Activated naive CD8-positive, alpha-beta T cell treated with anti-CD3 and anti-CD28 coated beads for 36 hours (primary cell): Measurements from ENCODE around the gene KIF5A. TPM values are rescaled to one million over a fixed set of nuclear protein-coding genes. Genes with fewer than 3 reads are reported as not detected.
A peak's percentile ranks its signal among the peaks of the same experiment; 100 is the strongest.
"Not testable (repeated sequence)": the region's sequence is repeated elsewhere in the genome, so short reads cannot be mapped to it uniquely, and the experiment has no call there.

Source experiments
- DNase-seq: peaks from one replicate; pipeline ENCODE4 v3.0.0; 2021
- H3K27ac Mint-ChIP-seq: one replicate; pipeline ENCODE4 v1.8.0; 2022; ENCODE audit warnings: mild to moderate bottlenecking, moderate library complexity, mixed read lengths
- H3K27me3 Mint-ChIP-seq: one replicate; pipeline ENCODE4 v1.8.0; 2022; ENCODE audit warnings: mild to moderate bottlenecking, mixed read lengths
- H3K36me3 Mint-ChIP-seq: one replicate; pipeline ENCODE4 v1.8.0; 2021; ENCODE audit warnings: mild to moderate bottlenecking, mixed read lengths
- H3K4me1 Mint-ChIP-seq: one replicate; pipeline ENCODE4 v1.8.0; 2021; ENCODE audit warnings: mixed read lengths
- H3K4me3 Mint-ChIP-seq: one replicate; pipeline ENCODE4 v1.8.0; 2022; ENCODE audit warnings: mild to moderate bottlenecking, moderate library complexity, mixed read lengths
- H3K9me3 Mint-ChIP-seq: one replicate; pipeline ENCODE4 v1.8.0; 2022; ENCODE audit warnings: mixed read lengths
- total RNA-seq, 2 experiments: library from RNA; stranded (reverse); gene quantifications; one replicate each; pipeline ENCODE4 v1.2.3, GENCODE V29; 2021

Gene KIF5A
- total RNA-seq, 2 experiments from 2014 or later = 1.5 to 1.7 TPM

DNA sequence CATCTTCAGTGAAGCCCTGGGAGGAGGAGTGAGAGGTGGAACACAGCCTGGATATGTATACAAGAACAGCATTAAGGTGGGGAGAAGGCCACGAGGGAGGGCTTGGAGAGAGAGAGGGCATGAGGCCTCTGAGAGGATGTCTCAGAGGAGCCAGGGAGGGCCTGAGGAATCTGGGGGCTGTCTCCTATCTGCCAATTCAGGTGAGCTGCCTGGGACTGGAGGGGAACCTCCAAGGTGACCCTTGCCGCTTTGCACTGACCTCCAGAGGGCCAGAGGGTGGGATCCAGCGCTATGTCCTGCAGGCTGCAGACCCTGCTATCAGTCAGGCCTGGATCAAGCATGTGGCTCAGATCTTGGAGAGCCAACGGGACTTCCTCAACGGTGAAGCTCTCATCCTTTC is 65.8 kb downstream of the KIF5A start:
- no peak for DNase-seq
- Mint-ChIP-seq H3K27me3 (peaks cover 70% of the 10 kb centered on the region), H3K9me3 (no peaks in the 10 kb centered on the region), H3K36me3 (no peaks in the 10 kb centered on the region), H3K27ac (no peak overlapping the region), H3K4me3 (no peak overlapping the region), H3K4me1 (peaks cover 11% of the 10 kb centered on the region)

DNA sequence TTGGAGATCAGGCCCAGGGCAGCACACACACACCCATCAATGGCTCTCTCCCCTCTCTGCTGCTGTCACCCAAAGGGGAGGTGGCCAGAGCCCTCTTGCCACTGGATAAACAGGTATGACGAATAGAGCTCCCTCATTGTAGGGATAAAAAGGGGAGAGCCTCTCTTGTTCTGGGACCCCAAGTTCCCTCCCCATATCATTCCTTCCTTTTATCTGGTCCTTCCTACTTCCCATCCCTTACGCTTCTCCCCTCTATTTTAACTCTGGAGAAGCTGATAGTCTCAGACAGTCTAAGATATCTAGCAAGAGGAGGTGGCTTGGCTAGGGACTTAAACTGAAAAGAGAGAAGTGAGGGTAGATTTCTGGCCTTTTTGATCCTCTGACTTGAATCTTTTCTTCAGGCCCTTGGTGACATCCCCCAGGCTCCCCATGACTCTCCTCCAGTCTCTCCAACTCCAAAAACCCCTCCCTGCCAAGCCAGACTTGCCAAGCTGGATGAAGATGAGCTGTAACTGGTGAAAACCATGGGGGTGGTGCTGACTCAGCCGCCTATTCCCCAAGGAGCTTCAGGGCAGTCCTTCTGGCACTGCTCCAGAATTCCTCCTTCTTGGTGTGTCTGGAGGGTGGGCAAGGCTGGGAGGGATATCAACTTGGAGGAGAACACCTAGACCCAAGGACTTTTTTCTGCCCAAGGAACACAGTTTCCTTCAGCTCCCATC is 66.7 kb downstream of the KIF5A start:
- H3K36me3 Mint-ChIP-seq = no peaks in the 10 kb centered on the region
- DNase-seq = no peak
- H3K27me3 Mint-ChIP-seq = peaks cover 75% of the 10 kb centered on the region
- H3K4me1 Mint-ChIP-seq = peaks cover 16% of the 10 kb centered on the region
- H3K27ac Mint-ChIP-seq = no peak overlapping the region
- no peak overlapping the region for H3K4me3 Mint-ChIP-seq
- no peaks in the 10 kb centered on the region for H3K9me3 Mint-ChIP-seq

GRCh38 chr12:57617942-57618341 is 68.1 kb downstream of the KIF5A start:
- no peak overlapping the region for H3K4me3 Mint-ChIP-seq
- DNase-seq = no peak
- H3K27ac Mint-ChIP-seq = no peak overlapping the region
- peaks cover 21% of the 10 kb centered on the region for H3K4me1 Mint-ChIP-seq
- no peaks in the 10 kb centered on the region for H3K36me3 Mint-ChIP-seq
- no peaks in the 10 kb centered on the region for H3K9me3 Mint-ChIP-seq
- peaks cover 79% of the 10 kb centered on the region for H3K27me3 Mint-ChIP-seq

DNA sequence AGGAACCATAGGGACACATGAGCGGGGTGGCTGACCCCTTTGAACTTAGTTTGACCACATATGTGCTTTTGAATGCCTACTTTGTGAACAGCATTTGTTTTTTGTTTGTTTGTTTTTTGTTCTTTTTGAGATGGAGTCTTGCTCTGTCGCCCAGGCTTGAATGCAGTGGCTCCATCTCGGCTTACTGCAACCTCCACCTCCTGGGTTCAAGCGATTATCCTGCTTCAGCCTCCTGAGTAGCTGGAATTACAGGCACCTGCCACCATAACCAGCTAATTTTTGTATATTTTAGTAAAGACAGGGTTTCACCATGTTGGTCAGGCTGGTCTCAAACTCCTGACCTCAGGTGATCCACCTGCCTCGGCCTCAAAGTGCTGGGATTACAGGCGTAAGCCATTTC is 68.6 kb downstream of the KIF5A start:
- not testable (repeated sequence) for H3K4me3 Mint-ChIP-seq, DNase-seq, H3K36me3 Mint-ChIP-seq, H3K9me3 Mint-ChIP-seq, H3K27ac Mint-ChIP-seq
- Mint-ChIP-seq H3K27me3 (peaks cover 79% of the 10 kb centered on the region), H3K4me1 (peaks cover 21% of the 10 kb centered on the region)

- Mint-ChIP-seq H3K27ac (no peak overlapping the region), H3K36me3 (no peaks in the 10 kb centered on the region), H3K9me3 (no peaks in the 10 kb centered on the region), H3K4me1 (peaks cover 21% of the 10 kb centered on the region), H3K4me3 (no peak overlapping the region), H3K27me3 (peaks cover 83% of the 10 kb centered on the region)
- no peak for DNase-seq
These were observed 69.2 kb downstream of the KIF5A start for GRCh38 chr12:57618966-57619433.

GRCh38 chr12:57619434-57620244 is 69.8 kb downstream of the KIF5A start:
- Mint-ChIP-seq H3K27me3 (peaks cover 85% of the 10 kb centered on the region), H3K4me3 (no peak overlapping the region), H3K9me3 (no peaks in the 10 kb centered on the region), H3K36me3 (no peaks in the 10 kb centered on the region), H3K27ac (no peak overlapping the region), H3K4me1 (peaks cover 17% of the 10 kb centered on the region)
- no peak for DNase-seq

GRCh38 chr12:57620245-57620935 is 70.5 kb downstream of the KIF5A start:
- Mint-ChIP-seq H3K4me3 (peak overlapping the region; percentile 66), H3K27ac (no peak overlapping the region), H3K9me3 (no peaks in the 10 kb centered on the region)

GRCh38 chr12:57620936-57621496 is 71.2 kb downstream of the KIF5A start:
- no peak for DNase-seq
- Mint-ChIP-seq H3K27me3 (peaks cover 91% of the 10 kb centered on the region), H3K4me3 (peak overlapping the region; percentile 66), H3K9me3 (no peaks in the 10 kb centered on the region), H3K27ac (peak overlapping the region; percentile 6), H3K36me3 (no peaks in the 10 kb centered on the region), H3K4me1 (peaks cover 16% of the 10 kb centered on the region)

More at GRCh38 chr12:57620245-57620935, 70.5 kb downstream of the KIF5A start:
- DNase-seq = no peak
- Mint-ChIP-seq H3K27me3 (peaks cover 87% of the 10 kb centered on the region), H3K4me1 (peaks cover 16% of the 10 kb centered on the region), H3K36me3 (no peaks in the 10 kb centered on the region)

- Mint-ChIP-seq H3K36me3 (no peaks in the 10 kb centered on the region), H3K4me1 (peaks cover 16% of the 10 kb centered on the region), H3K4me3 (peak overlapping the region; percentile 66), H3K9me3 (no peaks in the 10 kb centered on the region), H3K27me3 (peaks cover 95% of the 10 kb centered on the region), H3K27ac (peak overlapping the region; percentile 6)
- DNase-seq = peak; percentile 68
These were observed 71.9 kb downstream of the KIF5A start for GRCh38 chr12:57621497-57622292.

- no peak for DNase-seq
- no peaks in the 10 kb centered on the region for H3K36me3 Mint-ChIP-seq
- H3K9me3 Mint-ChIP-seq = no peaks in the 10 kb centered on the region
- peaks cover 94% of the 10 kb centered on the region for H3K27me3 Mint-ChIP-seq
- H3K27ac Mint-ChIP-seq = no peak overlapping the region
- H3K4me1 Mint-ChIP-seq = peaks cover 19% of the 10 kb centered on the region
- peak overlapping the region; percentile 66 for H3K4me3 Mint-ChIP-seq
These were observed 72.7 kb downstream of the KIF5A start for GRCh38 chr12:57622293-57623245.

- no peak for DNase-seq
- no peak overlapping the region for H3K27ac Mint-ChIP-seq
- peaks cover 93% of the 10 kb centered on the region for H3K27me3 Mint-ChIP-seq
- peaks cover 19% of the 10 kb centered on the region for H3K4me1 Mint-ChIP-seq
- H3K9me3 Mint-ChIP-seq = no peaks in the 10 kb centered on the region
- H3K4me3 Mint-ChIP-seq = no peak overlapping the region
- H3K36me3 Mint-ChIP-seq = no peaks in the 10 kb centered on the region
These were observed 73.5 kb downstream of the KIF5A start for GRCh38 chr12:57623385-57623784.

DNA sequence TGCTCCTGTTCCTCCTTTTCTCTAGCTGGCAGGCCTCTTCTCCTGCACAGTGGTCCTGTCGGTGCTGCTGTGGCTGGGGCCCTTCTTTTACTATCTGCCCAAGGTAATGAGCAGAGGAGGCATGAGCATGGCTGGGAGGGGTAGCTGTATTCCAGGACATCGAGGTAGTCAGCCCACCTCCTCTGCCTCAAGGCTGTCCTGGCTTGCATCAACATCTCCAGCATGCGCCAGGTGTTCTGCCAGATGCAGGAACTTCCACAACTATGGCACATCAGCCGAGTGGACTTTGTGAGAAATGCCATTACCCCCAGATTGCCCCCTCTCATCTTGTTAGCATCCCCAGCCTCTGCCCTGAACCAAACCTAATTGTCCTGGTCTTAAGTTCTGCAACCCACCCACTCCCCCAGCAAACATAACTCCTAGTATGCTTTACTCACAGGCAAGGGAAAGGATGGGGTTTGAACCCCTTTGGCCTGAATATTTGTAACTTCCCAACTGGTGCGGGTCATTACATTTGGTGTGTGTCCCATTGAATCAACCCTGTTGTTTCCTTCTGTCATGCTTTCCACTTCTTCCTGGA is 74.1 kb downstream of the KIF5A start:
- Mint-ChIP-seq H3K4me1 (peaks cover 19% of the 10 kb centered on the region), H3K4me3 (no peak overlapping the region), H3K27ac (no peak overlapping the region), H3K36me3 (no peaks in the 10 kb centered on the region), H3K9me3 (no peaks in the 10 kb centered on the region), H3K27me3 (peaks cover 93% of the 10 kb centered on the region)
- no peak for DNase-seq
